AG04450 (cell line): ENCODE measurements around the gene ONECUT1. TPM values are rescaled to one million over a fixed set of nuclear protein-coding genes. Genes with fewer than 3 reads are reported as not detected.

ENCODE experiments used
- CTCF ChIA-PET: fragments of 300-600, 350-600 bp; formaldehyde crosslinking; extraction: SDS; loops from one replicate; lab custom pipeline; 2022; ENCODE audit warnings: antibody characterized with exemption, inconsistent platforms; lab: Charles Lee
- POLR2A ChIA-PET: fragments of 350-600 bp; formaldehyde crosslinking; extraction: SDS; loops from one replicate; lab custom pipeline; 2021; ENCODE audit warnings: antibody characterized with exemption, inconsistent platforms; lab: Yijun Ruan, JAX
- DNase-seq: peaks from one replicate; pipeline ENCODE4 v3.0.0-alpha.2; 2011; ENCODE audit warnings: low read depth, low spot score
- H3K27ac ChIP-seq: one replicate; pipeline ENCODE4 v1.5.1; 2012; ENCODE audit warnings: low read depth, low read length, control low read depth
- H3K27me3 ChIP-seq: one replicate; pipeline ENCODE4 v1.6.0; 2012; ENCODE audit warnings: low read length; ENCODE audit not compliant: control insufficient read depth, insufficient read depth
- H3K4me3 ChIP-seq: 2 replicates; pipeline ENCODE4 v1.5.1; 2011; ENCODE audit warnings: mild to moderate bottlenecking, low read depth, low read length, control low read depth
- H3K9me3 ChIP-seq: 2 replicates; pipeline ENCODE4 v1.5.1; 2012; ENCODE audit warnings: low read length; ENCODE audit not compliant: control insufficient read depth, insufficient read depth
- polyA plus RNA-seq: library from polyadenylated mRNA; depleted of rRNA; stranded (reverse); fragments of >200 nt; gene quantifications from 2 replicates; pipeline ENCODE4 v1.2.3, GENCODE V29; 2011
- TF ChIP-seq, protein P1 (sequence below): IDR thresholded peaks from 2 replicates; pipeline ENCODE4 v1.5.1; 2011; ENCODE audit warnings: low read depth, low read length, control low read depth, inconsistent platforms

The ONECUT1 gene
- polyA plus RNA-seq, 1 experiment: not detected

DNA sequence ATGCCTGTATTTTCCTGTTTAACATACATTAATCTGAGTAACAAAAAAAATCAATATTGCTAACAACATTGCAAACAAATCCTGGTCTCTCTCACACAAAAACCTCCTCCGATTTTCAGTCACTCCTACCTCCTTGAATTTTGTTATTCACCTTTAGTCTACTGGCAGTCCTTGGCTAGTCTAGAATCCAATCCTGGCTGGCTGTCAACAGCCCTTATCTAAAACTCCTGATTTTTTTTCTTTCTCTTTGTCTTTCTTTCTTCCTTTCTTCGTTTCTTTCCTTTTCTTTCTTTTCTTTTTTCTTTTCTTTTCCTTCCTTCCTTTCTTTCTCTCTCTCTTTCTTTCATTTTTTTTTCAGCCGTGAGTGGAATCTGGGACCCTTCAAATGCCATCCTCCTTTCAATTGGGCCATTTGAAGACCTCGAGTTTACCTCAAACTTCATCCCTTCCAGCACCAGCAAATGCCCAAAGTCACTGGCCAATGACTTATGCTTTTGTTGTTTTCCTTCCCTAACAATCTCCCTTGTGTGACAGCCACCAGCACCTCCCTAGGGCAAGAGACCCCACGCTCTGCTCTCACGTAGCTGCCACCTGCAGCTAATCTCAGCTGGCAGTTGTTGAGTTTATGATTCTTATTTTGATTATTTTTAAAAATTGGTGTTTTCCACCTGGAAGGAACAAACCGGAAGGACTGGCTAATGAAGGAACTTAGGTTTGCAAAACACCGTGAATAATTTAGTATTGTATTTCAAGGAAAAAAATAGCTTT is 6.8 kb upstream of the ONECUT1 start:
- Histone ChIP-seq H3K4me3 (no peak overlapping the region), H3K9me3 (peaks cover 18% of the 10 kb centered on the region; the same call in 1 of the 2 replicates), H3K27ac (no peak overlapping the region), H3K27me3 (peaks cover 94% of the 10 kb centered on the region)
- ChIA-PET CTCF (interaction anchor here (0.6 kb wide), 1 partner anchor 1921 kb away, joined by 6 read pairs; no protein-coding TSS in a partner anchor), POLR2A (no interaction called here)
- TF ChIP-seq, protein P1, sequence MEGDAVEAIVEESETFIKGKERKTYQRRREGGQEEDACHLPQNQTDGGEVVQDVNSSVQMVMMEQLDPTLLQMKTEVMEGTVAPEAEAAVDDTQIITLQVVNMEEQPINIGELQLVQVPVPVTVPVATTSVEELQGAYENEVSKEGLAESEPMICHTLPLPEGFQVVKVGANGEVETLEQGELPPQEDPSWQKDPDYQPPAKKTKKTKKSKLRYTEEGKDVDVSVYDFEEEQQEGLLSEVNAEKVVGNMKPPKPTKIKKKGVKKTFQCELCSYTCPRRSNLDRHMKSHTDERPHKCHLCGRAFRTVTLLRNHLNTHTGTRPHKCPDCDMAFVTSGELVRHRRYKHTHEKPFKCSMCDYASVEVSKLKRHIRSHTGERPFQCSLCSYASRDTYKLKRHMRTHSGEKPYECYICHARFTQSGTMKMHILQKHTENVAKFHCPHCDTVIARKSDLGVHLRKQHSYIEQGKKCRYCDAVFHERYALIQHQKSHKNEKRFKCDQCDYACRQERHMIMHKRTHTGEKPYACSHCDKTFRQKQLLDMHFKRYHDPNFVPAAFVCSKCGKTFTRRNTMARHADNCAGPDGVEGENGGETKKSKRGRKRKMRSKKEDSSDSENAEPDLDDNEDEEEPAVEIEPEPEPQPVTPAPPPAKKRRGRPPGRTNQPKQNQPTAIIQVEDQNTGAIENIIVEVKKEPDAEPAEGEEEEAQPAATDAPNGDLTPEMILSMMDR: no peak
- DNase-seq: no peak

- POLR2A ChIA-PET: no interaction called here
- no peak for DNase-seq
- TF ChIP-seq, protein P1: no peak
- H3K9me3 ChIP-seq: peaks cover 16% of the 10 kb centered on the region; the same call in 1 of the 2 replicates
- CTCF ChIA-PET: no interaction called here
- H3K4me3 ChIP-seq: no peak overlapping the region
- H3K27me3 ChIP-seq: peaks cover 94% of the 10 kb centered on the region
- no peak overlapping the region for H3K27ac ChIP-seq
Measured at GRCh38 chr15:52796228-52796521, 6.0 kb upstream of the ONECUT1 start.

- Histone ChIP-seq H3K9me3 (peaks cover 18% of the 10 kb centered on the region; the same call in 1 of the 2 replicates), H3K27ac (no peak overlapping the region), H3K27me3 (peaks cover 94% of the 10 kb centered on the region), H3K4me3 (no peak overlapping the region)
- TF ChIP-seq, protein P1: no peak
- ChIA-PET POLR2A (no interaction called here), CTCF (no interaction called here)
- DNase-seq: no peak
Measured at GRCh38 chr15:52795464-52796227, 5.5 kb upstream of the ONECUT1 start.

DNA sequence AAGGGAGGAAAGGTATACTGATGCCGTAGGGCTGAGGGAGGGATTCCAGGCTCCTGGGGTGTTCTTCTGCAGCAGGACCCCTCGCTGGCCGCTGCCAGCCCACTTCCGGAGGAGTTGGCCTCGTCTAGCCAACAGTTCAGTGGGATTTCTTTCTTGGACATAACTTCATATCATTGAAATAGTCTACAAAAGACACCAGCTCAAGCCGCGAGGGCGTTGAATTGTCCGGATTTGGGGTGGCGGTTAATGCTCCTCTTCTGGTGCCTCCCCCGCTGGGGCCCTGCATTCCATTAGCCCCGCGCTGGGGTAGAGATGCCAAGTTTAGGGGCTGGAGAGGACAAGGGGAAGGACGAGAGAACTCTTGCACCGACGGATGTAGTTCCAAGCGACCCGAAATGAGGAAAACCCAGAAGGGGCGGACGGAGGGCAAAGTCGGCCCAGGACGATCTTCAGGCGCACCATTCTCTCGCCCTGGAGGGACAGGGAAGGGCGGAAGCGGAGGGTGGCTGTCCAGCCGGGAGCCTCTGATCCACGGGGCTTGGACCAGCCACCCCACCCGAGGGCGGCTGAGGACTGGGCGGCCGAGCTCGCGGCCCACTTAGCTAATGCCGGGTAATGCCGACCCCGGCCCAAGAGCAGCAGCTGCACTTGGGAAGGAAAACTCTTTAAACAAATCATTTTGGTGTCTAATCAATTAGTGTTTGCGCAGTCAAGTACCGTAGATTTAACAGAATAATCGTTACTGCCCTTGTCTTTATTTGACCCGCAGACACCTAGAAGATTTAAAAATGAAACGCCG is 4.7 kb upstream of the ONECUT1 start:
- TF ChIP-seq, protein P1: no peak
- H3K9me3 ChIP-seq: peaks cover 18% of the 10 kb centered on the region; the same call in 1 of the 2 replicates
- no peak overlapping the region for H3K27ac ChIP-seq
- ChIA-PET POLR2A (no interaction called here), CTCF (no interaction called here)
- no peak for DNase-seq
- H3K4me3 ChIP-seq: no peak overlapping the region
- peaks cover 91% of the 10 kb centered on the region for H3K27me3 ChIP-seq
